DOHH2 (cell line): ENCODE data around the gene AP5B1.

ENCODE experiments used
- H3F3A ChIP-seq: fragments of 200-600 bp; sonication (generic), shearing (Covaris generic); 2 replicates; pipeline ENCODE4 v1.6.0; 2016; ENCODE audit warnings: antibody characterized with exemption, mild to moderate bottlenecking; ENCODE audit not compliant: control insufficient read depth, insufficient read depth
- H3K27ac ChIP-seq: fragments of 200-600 bp; sonication (generic); 2 replicates; pipeline ENCODE4 v1.5.1; 2014; ENCODE audit warnings: low read depth, mild to moderate bottlenecking, low read length, moderate library complexity
- H3K27me3 ChIP-seq: fragments of 200-600 bp; sonication (generic); 2 replicates; pipeline ENCODE4 v1.6.1; 2014; ENCODE audit warnings: mild to moderate bottlenecking, low read length, mixed read lengths; ENCODE audit not compliant: control insufficient read depth
- H3K36me3 ChIP-seq: fragments of 200-600 bp; sonication (generic); 2 replicates; pipeline ENCODE4 v1.6.1; 2014; ENCODE audit warnings: mild to moderate bottlenecking, low read length, moderate library complexity, mixed read lengths; ENCODE audit not compliant: control insufficient read depth
- H3K4me1 ChIP-seq: fragments of 200-600 bp; sonication (generic); 2 replicates; pipeline ENCODE4 v1.6.1; 2014; ENCODE audit warnings: mild to moderate bottlenecking, low read length, mixed read lengths; ENCODE audit not compliant: control insufficient read depth
- H3K4me2 ChIP-seq: fragments of 200-600 bp; sonication (generic); 2 replicates; pipeline ENCODE4 v1.6.0; 2014; ENCODE audit warnings: mild to moderate bottlenecking, low read length, moderate library complexity
- H3K4me3 ChIP-seq: fragments of 200-600 bp; sonication (generic); 2 replicates; pipeline ENCODE4 v1.5.1; 2014; ENCODE audit warnings: mild to moderate bottlenecking, low read length, mixed read lengths
- H3K79me2 ChIP-seq: fragments of 200-600 bp; sonication (generic); 2 replicates; pipeline ENCODE4 v1.6.1; 2014; ENCODE audit warnings: mild to moderate bottlenecking, low read length, mixed read lengths; ENCODE audit not compliant: control insufficient read depth
- H3K9me2 ChIP-seq: fragments of 200-600 bp; sonication (generic); replicated peaks from 2 replicates; pipeline ENCODE4 v1.6.1; 2014; ENCODE audit warnings: mild to moderate bottlenecking, low read length, mixed read lengths; ENCODE audit not compliant: control insufficient read depth
- H3K9me3 ChIP-seq: fragments of 200-600 bp; sonication (generic); 2 replicates; pipeline ENCODE4 v1.6.1; 2014; ENCODE audit warnings: antibody characterized with exemption, low read length, mixed read lengths; ENCODE audit not compliant: control insufficient read depth, insufficient read depth
- H4K20me1 ChIP-seq: fragments of 200-600 bp; sonication (generic); 2 replicates; pipeline ENCODE4 v1.6.0; 2014; ENCODE audit warnings: low read depth, mild to moderate bottlenecking, antibody characterized with exemption, low read length, moderate library complexity; ENCODE audit not compliant: control insufficient read depth, insufficient read depth
- CTCF ChIP-seq: fragments of 200-600 bp; sonication (generic); IDR thresholded peaks from one replicate; pipeline ENCODE4 v1.5.1; 2014; ENCODE audit warnings: antibody characterized with exemption, mild to moderate bottlenecking, low read depth, low read length; ENCODE audit not compliant: poor library complexity, severe bottlenecking
- EZH2phosphoT487 ChIP-seq: fragments of 200-600 bp; sonication (generic); IDR thresholded peaks from 2 replicates; pipeline ENCODE4 v1.6.1; 2017; ENCODE audit warnings: borderline replicate concordance, mild to moderate bottlenecking, antibody characterized with exemption, low read length, moderate library complexity, mixed read lengths

AP5B1 gene

GRCh38 chr11:65743681-65744025 lies 37.1 kb downstream of the AP5B1 start:
- H3K4me1 ChIP-seq: peaks cover 12% of the 10 kb centered on the region
- no peaks in the 10 kb centered on the region for H4K20me1 ChIP-seq
- H3F3A ChIP-seq: no peaks in the 10 kb centered on the region
- no peak for TF ChIP-seq CTCF
- TF ChIP-seq EZH2phosphoT487: no peak
- H3K4me3 ChIP-seq: no peak overlapping the region
- no peak overlapping the region for H3K27ac ChIP-seq
- no peaks in the 10 kb centered on the region for H3K36me3 ChIP-seq
- no peak overlapping the region for H3K4me2 ChIP-seq
- no peaks in the 10 kb centered on the region for H3K79me2 ChIP-seq
- H3K27me3 ChIP-seq: peaks cover 12% of the 10 kb centered on the region; the same call in 1 of the 2 replicates
- H3K9me3 ChIP-seq: no peaks in the 10 kb centered on the region
- H3K9me2 ChIP-seq: no peaks in the 10 kb centered on the region

GRCh38 chr11:65742353-65742752 lies 38.4 kb downstream of the AP5B1 start:
- Histone ChIP-seq H4K20me1 (no peaks in the 10 kb centered on the region), H3K4me3 (no peak overlapping the region), H3K4me2 (no peak overlapping the region), H3K36me3 (no peaks in the 10 kb centered on the region), H3K27ac (no peak overlapping the region), H3K4me1 (peaks cover 12% of the 10 kb centered on the region), H3K9me3 (peaks cover 4% of the 10 kb centered on the region; the same call in 1 of the 2 replicates), H3K9me2 (no peaks in the 10 kb centered on the region), H3K79me2 (no peaks in the 10 kb centered on the region), H3F3A (no peaks in the 10 kb centered on the region), H3K27me3 (peaks cover 2% of the 10 kb centered on the region; the same call in 1 of the 2 replicates)
- TF ChIP-seq EZH2phosphoT487 (no peak), CTCF (no peak)

- Histone ChIP-seq H3K27ac (no peak overlapping the region), H3K4me3 (no peak overlapping the region), H3K4me2 (no peak overlapping the region), H3K79me2 (no peaks in the 10 kb centered on the region), H3K9me3 (peaks cover 12% of the 10 kb centered on the region), H3K27me3 (no peaks in the 10 kb centered on the region), H3K4me1 (peaks cover 11% of the 10 kb centered on the region), H3F3A (no peaks in the 10 kb centered on the region), H3K9me2 (no peaks in the 10 kb centered on the region), H4K20me1 (no peaks in the 10 kb centered on the region), H3K36me3 (no peaks in the 10 kb centered on the region)
- TF ChIP-seq CTCF (no peak), EZH2phosphoT487 (no peak)
Observed at GRCh38 chr11:65741185-65741584, 39.6 kb downstream of the AP5B1 start.

- Histone ChIP-seq H3K4me3 (no peak overlapping the region), H3K4me1 (no peaks in the 10 kb centered on the region), H3K36me3 (no peaks in the 10 kb centered on the region), H3K9me3 (peaks cover 16% of the 10 kb centered on the region), H4K20me1 (no peaks in the 10 kb centered on the region), H3K4me2 (no peak overlapping the region), H3K27ac (no peak overlapping the region), H3F3A (no peaks in the 10 kb centered on the region), H3K27me3 (no peaks in the 10 kb centered on the region), H3K79me2 (no peaks in the 10 kb centered on the region), H3K9me2 (no peaks in the 10 kb centered on the region)
- TF ChIP-seq CTCF (no peak), EZH2phosphoT487 (no peak)
Observed at GRCh38 chr11:65739022-65739421, 41.8 kb downstream of the AP5B1 start.
